Endodermal cell (in vitro differentiated cells): Measurements from ENCODE around the gene CEP135. TPM values are rescaled to one million over a fixed set of nuclear protein-coding genes. Genes with fewer than 3 reads are reported as not detected.

Experiments used
- DNase-seq: peaks from one replicate; pipeline ENCODE4 v3.0.0-alpha.2; 2017
- H3K27ac ChIP-seq: 2 replicates; pipeline ENCODE4 v1.5.1; 2013; ENCODE audit warnings: mild to moderate bottlenecking, low read depth, low read length, moderate library complexity
- H3K27me3 ChIP-seq: 2 replicates; pipeline ENCODE4 v1.6.1; 2013; ENCODE audit warnings: mild to moderate bottlenecking, low read length, moderate library complexity; ENCODE audit not compliant: insufficient read depth, control insufficient read depth, poor library complexity, severe bottlenecking
- H3K36me3 ChIP-seq: 2 replicates; pipeline ENCODE4 v1.7.0; 2013; ENCODE audit warnings: mild to moderate bottlenecking, low read length, moderate library complexity; ENCODE audit not compliant: control insufficient read depth, insufficient read depth
- H3K4me1 ChIP-seq: one replicate; pipeline ENCODE4 v1.7.0; 2013; ENCODE audit warnings: low read length; ENCODE audit not compliant: control insufficient read depth, insufficient read depth
- H3K4me3 ChIP-seq: 2 replicates; pipeline ENCODE4 v1.5.1; 2013; ENCODE audit warnings: mild to moderate bottlenecking, low read length, moderate library complexity
- H3K9ac ChIP-seq: 2 replicates; pipeline ENCODE4 v1.6.1; 2013; ENCODE audit warnings: mild to moderate bottlenecking, low read length, moderate library complexity; ENCODE audit not compliant: poor library complexity, severe bottlenecking; ENCODE audit errors: extremely low read depth
- H3K9me3 ChIP-seq: 2 replicates; pipeline ENCODE4 v1.6.1; 2013; ENCODE audit warnings: mild to moderate bottlenecking, low read length, moderate library complexity; ENCODE audit not compliant: control insufficient read depth
- H3K27ac Mint-ChIP-seq: 2 replicates; pipeline ENCODE4 v1.8.0; 2020; ENCODE audit warnings: mixed read lengths
- H3K27me3 Mint-ChIP-seq: 2 replicates; pipeline ENCODE4 v1.8.0; 2021; ENCODE audit warnings: mild to moderate bottlenecking, mixed read lengths; ENCODE audit not compliant: insufficient read depth
- H3K36me3 Mint-ChIP-seq: 2 replicates; pipeline ENCODE4 v1.8.0; 2020; ENCODE audit warnings: low read depth, mixed read lengths
- H3K4me1 Mint-ChIP-seq: 2 replicates; pipeline ENCODE4 v1.8.0; 2020; ENCODE audit warnings: mixed read lengths
- H3K4me3 Mint-ChIP-seq: 2 replicates; pipeline ENCODE4 v1.8.0; 2020; ENCODE audit warnings: mild to moderate bottlenecking, moderate library complexity, mixed read lengths
- H3K9me3 Mint-ChIP-seq: 2 replicates; pipeline ENCODE4 v1.8.0; 2020; ENCODE audit warnings: mild to moderate bottlenecking, mixed read lengths
- WGBS, 2 experiments: methylation state at CpG; one replicate each; pipeline versions ENCODE4 v1.1.5 to v1.1.7; 2013; ENCODE audit warnings: missing lambda C conversion rate in 2 of 2, mixed read lengths in 1 of 2; ENCODE audit not compliant: insufficient coverage in 1 of 2, insufficient read length in 1 of 2; 5-methylcytosine and 5-hydroxymethylcytosine counted together
- total RNA-seq, 2 donors: library from RNA; stranded (reverse); fragmentation: NEBNext Ultra II Directional in 1 of 2; extraction: Animal tissue kit (Norgen Biotek cat#: 25700) in 1 of 2; gene quantifications; 2 replicates in 1 of 2; 3 replicates in 1 of 2; pipeline ENCODE4 v1.2.1, GENCODE V29; 2021
- TF ChIP-seq, protein P1 (sequence below): fragments of 200-600 bp; sonication (generic); conservative IDR thresholded peaks from 2 replicates; pipeline ENCODE4 v1.5.0; 2021; ENCODE audit warnings: antibody characterized with exemption, mild to moderate bottlenecking

The CEP135 gene
- total RNA-seq, 2 donors from 2014 or later = 28.0 to 37.4 TPM

DNA sequence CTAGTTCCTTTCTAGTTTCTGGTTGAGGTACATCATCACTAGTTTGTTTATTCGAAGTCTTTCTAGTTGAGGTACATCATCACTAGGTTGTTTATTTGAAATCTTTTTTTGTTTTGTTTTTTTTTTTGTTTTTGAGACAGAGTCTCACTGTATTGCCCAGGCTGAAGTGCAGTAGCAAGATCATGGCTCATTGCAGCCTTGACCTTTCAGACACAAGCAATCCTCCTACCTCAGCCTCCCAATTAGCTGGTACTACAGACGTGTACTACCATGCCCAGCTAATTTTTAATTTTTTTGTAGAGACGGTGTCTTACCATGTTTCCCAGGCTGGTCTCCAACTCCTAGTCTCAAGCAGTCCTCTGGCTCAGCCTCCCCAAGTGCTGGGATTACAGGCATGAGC lies 54.9 kb downstream of the CEP135 start:
- Mint-ChIP-seq H3K36me3 (peaks cover 64% of the 10 kb centered on the region), H3K4me3 (no peak overlapping the region), H3K27me3 (no peaks in the 10 kb centered on the region), H3K27ac (no peak overlapping the region), H3K9me3 (no peaks in the 10 kb centered on the region), H3K4me1 (no peaks in the 10 kb centered on the region)
- no peak overlapping the region for H3K27ac ChIP-seq
- H3K9ac ChIP-seq = no peak overlapping the region
- TF ChIP-seq, protein P1, sequence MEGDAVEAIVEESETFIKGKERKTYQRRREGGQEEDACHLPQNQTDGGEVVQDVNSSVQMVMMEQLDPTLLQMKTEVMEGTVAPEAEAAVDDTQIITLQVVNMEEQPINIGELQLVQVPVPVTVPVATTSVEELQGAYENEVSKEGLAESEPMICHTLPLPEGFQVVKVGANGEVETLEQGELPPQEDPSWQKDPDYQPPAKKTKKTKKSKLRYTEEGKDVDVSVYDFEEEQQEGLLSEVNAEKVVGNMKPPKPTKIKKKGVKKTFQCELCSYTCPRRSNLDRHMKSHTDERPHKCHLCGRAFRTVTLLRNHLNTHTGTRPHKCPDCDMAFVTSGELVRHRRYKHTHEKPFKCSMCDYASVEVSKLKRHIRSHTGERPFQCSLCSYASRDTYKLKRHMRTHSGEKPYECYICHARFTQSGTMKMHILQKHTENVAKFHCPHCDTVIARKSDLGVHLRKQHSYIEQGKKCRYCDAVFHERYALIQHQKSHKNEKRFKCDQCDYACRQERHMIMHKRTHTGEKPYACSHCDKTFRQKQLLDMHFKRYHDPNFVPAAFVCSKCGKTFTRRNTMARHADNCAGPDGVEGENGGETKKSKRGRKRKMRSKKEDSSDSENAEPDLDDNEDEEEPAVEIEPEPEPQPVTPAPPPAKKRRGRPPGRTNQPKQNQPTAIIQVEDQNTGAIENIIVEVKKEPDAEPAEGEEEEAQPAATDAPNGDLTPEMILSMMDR = no peak
- 86 to 92% methylated on average over 2 to 3 of the region's 3 CpGs for WGBS, 2 experiments
- no peak for DNase-seq
- peaks cover 57% of the 10 kb centered on the region for H3K36me3 ChIP-seq
- no peaks in the 10 kb centered on the region for H3K4me1 ChIP-seq
- peaks cover 11% of the 10 kb centered on the region for H3K9me3 ChIP-seq
- no peak overlapping the region for H3K4me3 ChIP-seq
- H3K27me3 ChIP-seq = no peaks in the 10 kb centered on the region

DNA sequence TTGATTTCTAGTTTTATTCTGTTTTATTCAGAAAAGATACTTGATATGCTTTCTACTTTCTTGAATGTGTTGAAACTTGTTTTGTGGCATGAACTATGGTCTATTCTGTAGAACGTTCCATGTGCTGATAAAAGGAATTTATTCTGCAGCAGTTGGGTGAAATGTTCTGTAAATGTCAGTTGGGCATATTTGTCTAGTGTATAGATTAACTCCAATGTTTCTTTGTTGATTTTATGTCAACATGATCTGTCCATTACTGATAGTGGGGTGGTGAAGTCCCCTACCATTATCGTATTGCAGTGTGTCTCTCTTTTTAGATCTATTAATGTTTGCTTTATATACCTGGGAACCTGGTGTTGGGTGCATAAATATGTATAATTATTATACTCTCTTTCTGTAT lies 55.5 kb downstream of the CEP135 start:
- no peaks in the 10 kb centered on the region for H3K9me3 Mint-ChIP-seq
- Histone ChIP-seq H3K9ac (no peak overlapping the region), H3K27me3 (no peaks in the 10 kb centered on the region), H3K4me1 (no peaks in the 10 kb centered on the region), H3K36me3 (peaks cover 55% of the 10 kb centered on the region), H3K9me3 (peaks cover 11% of the 10 kb centered on the region), H3K27ac (no peak overlapping the region), H3K4me3 (no peak overlapping the region)
- H3K27me3 Mint-ChIP-seq = no peaks in the 10 kb centered on the region
- no peak overlapping the region for H3K4me3 Mint-ChIP-seq
- 96 to 100% methylated on average over 1 to 2 of the region's 2 CpGs for WGBS, 2 experiments
- no peak for DNase-seq
- peaks cover 60% of the 10 kb centered on the region for H3K36me3 Mint-ChIP-seq
- no peaks in the 10 kb centered on the region for H3K4me1 Mint-ChIP-seq
- no peak overlapping the region for H3K27ac Mint-ChIP-seq
- TF ChIP-seq, protein P1 = no peak

DNA sequence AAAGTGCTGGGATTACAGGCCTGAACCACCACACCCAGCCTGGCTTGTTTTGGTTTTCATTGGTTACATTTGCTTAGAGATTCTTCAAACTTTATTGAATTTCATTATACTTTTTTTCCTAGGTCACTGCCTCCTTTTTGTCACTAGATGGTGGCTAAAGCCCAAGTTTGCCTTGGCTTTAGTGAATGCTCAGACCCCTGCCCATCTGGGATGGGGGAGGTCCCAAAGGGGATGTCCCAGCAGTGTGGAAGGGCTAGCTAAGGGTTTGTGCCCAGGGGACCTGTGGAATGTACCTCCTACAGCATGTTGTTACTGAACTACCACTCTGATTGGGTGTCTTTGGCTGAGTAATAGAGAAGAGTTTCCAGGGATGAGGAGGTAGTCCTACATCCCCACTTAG lies 58.4 kb downstream of the CEP135 start:
- TF ChIP-seq, protein P1 = peak; percentile 49

More for the DNA sequence above, 58.4 kb downstream of the CEP135 start:
- Mint-ChIP-seq H3K4me1 (no peaks in the 10 kb centered on the region), H3K27ac (no peak overlapping the region), H3K36me3 (peaks cover 56% of the 10 kb centered on the region), H3K27me3 (no peaks in the 10 kb centered on the region), H3K4me3 (no peak overlapping the region), H3K9me3 (no peaks in the 10 kb centered on the region)
- Histone ChIP-seq H3K27me3 (no peaks in the 10 kb centered on the region), H3K36me3 (peaks cover 45% of the 10 kb centered on the region), H3K4me1 (no peaks in the 10 kb centered on the region), H3K9me3 (peaks cover 6% of the 10 kb centered on the region), H3K27ac (no peak overlapping the region), H3K4me3 (no peak overlapping the region), H3K9ac (no peak overlapping the region)
- DNase-seq = peak; percentile 51
